SHP77 treated with DMSO at 0.1 percent for 48 hours (cell line): ENCODE results near the gene TEK.
"Not testable (repeated sequence)": the region's sequence is repeated elsewhere in the genome, so short reads cannot be mapped to it uniquely, and the experiment has no call there.

Experiments used
- DNase-seq: peaks from one replicate; lab custom pipeline; 2025; lab: John Stamatoyannopoulos, UW

TEK gene

DNA sequence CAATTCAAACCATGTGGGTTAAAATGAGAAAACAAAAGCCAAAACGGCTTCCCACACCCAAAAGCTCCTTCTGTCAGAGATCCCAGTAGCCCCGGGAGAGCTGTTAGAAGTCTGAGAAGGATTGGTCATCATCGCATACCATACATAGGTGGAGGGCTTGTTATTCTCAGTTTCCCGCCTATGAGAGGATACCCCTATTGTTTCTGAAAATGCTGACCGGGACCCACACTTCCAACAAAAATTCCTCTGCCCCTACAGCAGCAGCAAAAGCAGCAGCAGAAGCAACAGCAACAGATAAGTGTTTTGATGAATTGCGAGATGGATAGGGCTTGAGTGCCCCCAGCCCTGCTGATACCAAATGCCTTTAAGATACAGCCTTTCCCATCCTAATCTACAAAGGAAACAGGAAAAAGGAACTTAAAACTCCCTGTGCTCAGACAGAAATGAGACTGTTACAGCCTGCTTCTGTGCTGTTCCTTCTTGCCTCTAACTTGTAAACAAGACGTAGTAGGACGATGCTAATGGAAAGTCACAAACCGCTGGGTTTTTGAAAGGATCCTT, at the start of gene TEK:
TSS of gene TEK (plus strand) at position 245 of the 561 bp plus-strand sequence. CDS start 366 bp downstream, outside the sequence.
- DNase-seq = no peak

GRCh38 chr9:27059412-27059811, 49.6 kb upstream of the TEK start:
- no peak for DNase-seq

DNA sequence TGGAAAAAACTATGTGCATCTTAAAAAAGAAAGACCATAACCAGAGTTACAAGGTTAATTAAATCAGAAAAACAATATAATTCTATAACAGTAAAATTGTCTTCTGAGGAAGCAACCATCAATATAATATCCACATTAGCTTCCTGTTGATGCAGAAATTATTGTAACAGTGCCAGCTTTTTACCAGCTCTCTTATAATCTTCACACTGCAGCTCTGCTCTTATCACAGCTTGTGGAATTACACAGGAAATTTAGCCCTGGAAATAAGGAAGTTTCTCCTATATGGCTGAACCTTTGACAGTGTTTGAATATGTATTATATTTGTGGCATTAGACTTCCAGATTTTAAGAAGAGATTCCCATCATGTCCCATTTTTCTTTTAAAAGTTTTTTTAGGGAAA, 49.1 kb upstream of the TEK start:
- no peak for DNase-seq

GRCh38 chr9:27065288-27065687, 43.7 kb upstream of the TEK start:
- no peak for DNase-seq

GRCh38 chr9:27073841-27074728, 34.9 kb upstream of the TEK start:
- no peak for DNase-seq

DNA sequence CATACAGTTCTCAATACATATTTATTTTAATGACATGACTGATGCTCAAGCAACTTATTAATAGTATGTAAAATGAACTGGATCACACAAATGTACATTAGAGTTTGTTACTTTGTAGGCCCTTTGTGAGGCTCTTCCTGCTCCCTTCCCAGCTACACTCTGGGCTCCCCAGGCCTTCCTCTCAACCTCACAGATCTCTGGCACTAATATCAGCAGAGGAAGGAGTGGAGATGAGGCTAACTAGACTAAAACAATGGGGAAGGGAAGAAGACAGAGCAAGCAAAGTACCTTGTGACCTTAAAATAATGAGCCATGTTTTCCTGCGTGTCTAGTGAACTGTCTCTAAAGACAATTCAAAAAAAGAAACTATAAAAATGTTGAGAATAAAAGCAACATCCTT, 30.3 kb upstream of the TEK start:
- no peak for DNase-seq

GRCh38 chr9:27085456-27085855, 23.6 kb upstream of the TEK start:
- no peak for DNase-seq

GRCh38 chr9:27086818-27087680, 22.0 kb upstream of the TEK start:
- DNase-seq = no peak

- no peak for DNase-seq
Measured at GRCh38 chr9:27088981-27089380, 20.0 kb upstream of the TEK start.

DNA sequence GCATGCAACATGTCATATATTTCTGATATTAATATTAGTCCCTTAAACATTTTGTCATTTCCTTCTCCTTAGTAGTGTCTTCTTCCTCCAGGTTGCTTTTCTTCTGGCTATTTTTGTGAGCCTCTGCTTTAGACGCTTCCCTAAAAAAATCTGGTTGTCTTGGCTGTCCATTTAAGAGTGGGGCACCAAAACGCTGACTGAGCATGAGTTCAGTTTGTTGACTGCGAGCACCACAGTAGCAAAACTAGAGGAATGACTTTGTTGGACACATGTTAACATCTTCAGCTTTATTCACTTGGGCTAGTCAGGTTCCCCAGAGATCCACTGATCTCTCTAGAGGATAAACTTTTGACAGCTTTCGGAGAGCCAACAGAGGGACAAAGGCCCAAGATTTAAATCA, 19.3 kb upstream of the TEK start:
- DNase-seq = no peak

- DNase-seq = no peak
Measured at GRCh38 chr9:27090231-27090630, 18.8 kb upstream of the TEK start.

DNA sequence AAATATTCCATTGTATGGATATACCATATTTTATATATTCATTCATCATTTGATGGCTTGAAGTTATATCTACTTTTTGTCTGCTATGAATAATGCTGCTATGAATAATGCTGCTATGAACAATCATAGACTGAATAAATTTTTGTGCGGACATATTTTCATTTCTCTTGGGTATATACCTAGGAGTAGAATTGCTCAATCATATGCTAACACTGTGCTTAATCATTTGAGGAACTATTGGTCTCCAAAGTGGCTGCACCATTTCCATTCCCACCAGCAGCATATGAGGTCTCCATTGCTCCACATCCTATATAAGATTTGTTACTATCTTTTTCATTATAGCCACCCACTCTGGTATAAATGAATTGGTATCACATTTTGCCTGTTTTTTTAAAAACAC, 18.3 kb upstream of the TEK start:
- no peak for DNase-seq

DNA sequence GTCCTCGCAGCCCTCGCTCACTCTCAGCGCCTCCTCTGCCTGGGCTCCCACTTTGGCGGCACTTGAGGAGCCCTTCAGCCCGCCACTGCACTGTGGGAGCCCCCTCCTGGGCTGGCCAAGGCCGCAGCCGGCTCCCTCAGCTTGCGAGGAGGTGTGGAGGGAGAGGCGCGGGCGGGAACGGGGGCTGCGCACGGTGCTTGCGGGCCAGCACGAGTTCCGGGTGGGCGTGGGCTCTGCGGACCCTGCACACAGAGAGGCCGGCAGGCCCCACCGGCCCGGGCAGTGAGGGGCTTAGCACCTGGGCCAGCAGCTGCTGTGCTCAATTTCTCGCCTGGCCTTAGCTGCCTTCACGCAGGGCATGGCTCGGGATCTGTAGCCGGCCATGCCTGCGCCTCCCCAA, 16.5 kb upstream of the TEK start:
- not testable (repeated sequence) for DNase-seq

DNA sequence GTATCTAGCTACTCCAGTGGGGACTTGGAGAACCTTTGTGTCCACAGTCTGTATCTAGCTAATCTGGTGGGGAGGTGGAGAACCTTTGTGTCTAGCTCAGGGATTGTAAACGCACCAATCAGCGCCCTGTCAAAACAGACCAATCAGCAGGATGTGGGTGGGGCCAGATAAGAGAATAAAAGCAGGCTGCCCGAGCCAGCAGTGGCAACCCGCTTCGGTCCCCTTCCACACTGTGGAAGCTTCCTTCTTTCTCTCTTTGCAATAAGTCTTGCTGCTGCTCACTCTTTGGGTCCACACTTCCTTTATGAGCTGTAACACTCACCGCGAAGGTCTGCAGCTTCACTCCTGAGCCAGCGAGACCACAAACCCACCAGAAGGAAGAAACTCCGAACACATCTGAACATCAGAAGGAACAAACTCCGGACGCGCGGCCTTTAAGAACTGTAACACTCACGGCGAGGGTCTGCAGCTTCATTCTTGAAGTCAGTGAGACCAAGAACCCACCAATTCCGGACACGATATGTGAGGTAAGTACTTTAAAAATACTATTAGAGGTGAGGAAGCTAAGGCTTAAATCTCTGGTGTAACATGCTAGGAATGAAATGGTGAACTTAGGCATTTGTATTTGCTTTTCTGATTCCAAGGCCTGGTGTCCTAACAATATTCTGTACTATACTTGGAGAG, 15.5 kb upstream of the TEK start:
- not testable (repeated sequence) for DNase-seq

GRCh38 chr9:27094640-27095298, 14.3 kb upstream of the TEK start:
- DNase-seq = no peak

- DNase-seq = no peak
Measured at GRCh38 chr9:27107241-27107640, 1.8 kb upstream of the TEK start.

DNA sequence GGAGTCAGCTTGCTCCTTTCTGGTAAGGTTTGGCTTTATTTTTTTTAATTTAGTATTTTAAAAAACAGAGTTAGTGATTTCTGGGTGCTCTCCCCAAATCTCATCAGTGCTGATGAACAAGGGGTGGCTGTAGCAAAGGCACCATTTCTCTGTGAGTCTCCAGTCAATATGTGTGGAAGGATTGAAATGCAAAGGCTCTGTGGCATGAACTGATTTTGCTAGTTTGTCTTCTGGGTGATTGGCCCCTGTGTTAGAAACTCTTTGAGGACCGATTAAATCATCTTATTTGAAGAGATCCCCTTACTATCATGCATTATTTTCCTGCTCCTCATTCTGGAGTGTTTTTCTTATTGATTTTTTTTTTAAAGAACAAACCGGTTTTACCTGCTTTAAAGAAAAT, 596 bp downstream of the TEK start:
- no peak for DNase-seq

DNA sequence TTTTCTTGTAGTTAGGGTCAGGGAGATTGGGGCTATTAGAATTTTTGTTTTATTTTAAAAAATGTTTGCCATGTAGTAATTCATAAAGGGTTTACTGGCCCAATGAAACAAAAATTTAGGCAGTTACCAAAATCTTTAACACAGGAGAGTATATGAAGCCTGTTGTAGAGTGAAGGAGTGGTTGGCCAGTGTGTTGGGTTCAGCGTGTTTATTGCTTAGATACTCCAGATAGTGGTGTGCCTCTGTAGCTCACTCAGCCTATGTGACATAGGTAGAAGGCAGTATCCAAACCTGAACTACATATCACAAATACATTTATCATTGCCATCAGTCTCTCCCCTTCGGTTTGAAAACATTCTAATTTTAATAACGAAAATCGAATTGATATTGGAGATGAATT, 1.2 kb downstream of the TEK start:
- no peak for DNase-seq

- DNase-seq = no peak
Measured at GRCh38 chr9:27112235-27112634, 3.2 kb downstream of the TEK start.

- DNase-seq = peak; percentile 44
Measured at GRCh38 chr9:27117489-27118135, 8.6 kb downstream of the TEK start.

GRCh38 chr9:27118916-27119315, 9.9 kb downstream of the TEK start:
- no peak for DNase-seq
